HG03095 (cell line): ENCODE data around the gene KIF13A.
"Not testable (repeated sequence)": the region's sequence is repeated elsewhere in the genome, so short reads cannot be mapped to it uniquely, and the experiment has no call there.

Source experiments
- ATAC-seq: cut with Tn5 transposase; IDR thresholded peaks from one replicate; pipeline ENCODE4 v1.9.1; 2021; ENCODE audit warnings: moderate library complexity; ENCODE audit not compliant: unreplicated experiment

KIF13A gene

DNA sequence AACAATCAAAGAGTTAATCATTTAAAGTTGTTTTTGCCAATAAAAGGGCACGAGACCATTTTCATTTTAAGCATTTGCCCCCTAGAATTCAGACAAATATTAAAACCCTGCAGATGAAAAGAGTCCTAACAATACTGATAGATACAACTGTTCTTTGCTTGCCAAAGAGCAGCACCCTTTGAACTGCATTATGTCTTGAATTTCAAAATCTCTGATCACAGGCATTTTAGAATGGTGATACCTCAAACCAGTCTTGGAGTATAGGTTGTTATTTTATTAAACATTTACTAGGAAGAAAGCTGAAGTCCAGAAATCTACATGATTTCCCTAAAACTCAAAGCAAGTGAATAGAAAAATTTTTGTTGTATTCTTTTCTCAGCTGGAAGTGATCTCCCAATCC, 108.7 kb downstream of the KIF13A start:
- no peak for ATAC-seq

DNA sequence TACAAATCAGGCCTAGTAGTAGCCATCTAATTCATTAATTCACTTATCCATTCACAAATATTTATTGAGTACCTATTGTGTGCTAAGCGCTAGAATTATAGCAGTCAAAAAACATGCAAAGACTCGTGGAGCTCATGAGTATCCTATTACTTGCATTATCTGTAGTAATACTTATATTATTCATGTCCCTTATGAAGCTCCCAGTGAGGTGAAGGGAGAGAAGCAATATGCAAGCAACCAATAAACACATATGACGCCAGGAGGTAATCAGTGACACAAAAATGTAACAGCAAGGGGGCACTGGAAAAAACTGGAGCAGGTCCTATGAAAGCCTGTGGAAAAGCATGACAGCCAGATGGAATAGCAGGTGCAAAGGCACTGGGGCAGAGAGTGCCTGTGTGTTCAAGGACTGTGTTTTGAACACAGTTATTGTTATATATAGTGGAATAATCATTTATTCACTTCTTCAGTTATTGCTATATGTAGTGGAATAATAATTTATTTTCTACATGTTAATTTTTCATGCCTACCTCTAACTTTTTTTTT, 109.5 kb downstream of the KIF13A start:
- ATAC-seq, result no peak

GRCh38 chr6:17877196-17877894, 110.1 kb downstream of the KIF13A start:
- ATAC-seq, result no peak

- no peak for ATAC-seq
Measured at GRCh38 chr6:17874753-17875152, 112.7 kb downstream of the KIF13A start.

- no peak for ATAC-seq
Measured at GRCh38 chr6:17872908-17873307, 114.5 kb downstream of the KIF13A start.

DNA sequence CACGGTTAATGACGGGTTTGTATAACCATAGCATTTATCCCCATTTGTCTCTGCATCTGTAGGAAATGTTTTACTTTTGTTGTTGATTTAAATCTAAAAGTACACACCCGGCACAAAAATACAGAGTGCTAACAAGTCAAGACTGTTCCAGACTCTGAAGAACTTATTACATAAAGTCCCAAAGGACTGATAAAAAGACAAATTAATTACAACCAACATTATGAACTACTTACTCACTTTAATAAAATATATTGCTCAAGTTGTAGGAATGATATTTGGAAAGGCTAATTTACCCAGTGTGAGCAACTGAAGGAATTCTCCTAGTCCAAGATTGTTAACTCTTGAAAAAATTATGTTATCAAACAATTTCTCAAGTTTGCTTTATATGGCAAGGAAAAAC, 115.6 kb downstream of the KIF13A start:
- no peak for ATAC-seq

- ATAC-seq, result no peak
Measured at GRCh38 chr6:17871189-17871519, 116.3 kb downstream of the KIF13A start.

GRCh38 chr6:17870300-17871188, 116.9 kb downstream of the KIF13A start:
- no peak for ATAC-seq

- no peak for ATAC-seq
Measured at GRCh38 chr6:17869753-17870050, 117.7 kb downstream of the KIF13A start.

GRCh38 chr6:17869010-17869752, 118.3 kb downstream of the KIF13A start:
- no peak for ATAC-seq

DNA sequence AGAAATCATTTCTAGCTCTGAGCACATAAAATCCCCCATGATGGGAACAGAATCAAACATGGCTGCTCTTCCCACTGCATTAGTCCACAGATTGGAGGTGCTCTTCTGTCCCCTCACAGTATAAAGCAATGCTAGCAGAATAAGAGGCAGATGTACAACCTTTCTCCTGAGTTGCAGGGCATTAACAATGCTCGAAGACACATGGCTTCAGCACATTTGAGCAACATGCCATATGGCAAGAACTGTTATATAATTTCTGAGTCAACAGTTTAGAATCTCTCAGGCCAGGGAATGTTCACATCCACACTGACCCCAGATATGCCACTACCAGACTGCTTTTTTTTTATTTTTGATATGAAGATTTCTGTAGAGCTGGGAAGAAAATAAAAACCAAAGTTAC, 119.6 kb downstream of the KIF13A start:
- no peak for ATAC-seq

DNA sequence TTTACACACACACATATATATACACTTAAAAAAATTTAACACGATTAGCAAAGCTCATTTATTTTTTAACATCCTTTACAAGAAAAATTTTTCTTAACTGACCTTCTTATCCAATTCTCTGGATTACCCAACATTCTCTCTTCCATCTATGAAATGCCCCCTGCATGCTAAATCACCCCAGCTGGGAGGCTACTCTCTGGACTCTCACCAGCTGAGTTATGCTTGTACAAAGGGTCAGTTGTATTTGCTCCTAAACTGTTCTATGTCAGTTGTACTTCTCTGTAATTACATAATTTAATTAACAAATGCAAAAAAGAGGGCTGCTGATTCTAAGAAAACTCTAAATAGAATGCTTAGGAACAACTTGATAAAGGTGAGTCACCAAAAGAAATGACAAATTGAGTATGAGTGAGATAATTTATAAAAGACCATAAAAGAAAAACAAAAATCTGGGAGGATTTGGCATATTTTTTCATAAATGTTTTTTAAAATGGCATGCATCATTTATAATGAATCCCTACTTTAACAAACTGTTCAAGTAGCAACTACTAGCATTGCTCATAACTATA, 120.5 kb downstream of the KIF13A start:
- ATAC-seq, result no peak

- ATAC-seq, result no peak
Measured at GRCh38 chr6:17865798-17866725, 121.4 kb downstream of the KIF13A start.

DNA sequence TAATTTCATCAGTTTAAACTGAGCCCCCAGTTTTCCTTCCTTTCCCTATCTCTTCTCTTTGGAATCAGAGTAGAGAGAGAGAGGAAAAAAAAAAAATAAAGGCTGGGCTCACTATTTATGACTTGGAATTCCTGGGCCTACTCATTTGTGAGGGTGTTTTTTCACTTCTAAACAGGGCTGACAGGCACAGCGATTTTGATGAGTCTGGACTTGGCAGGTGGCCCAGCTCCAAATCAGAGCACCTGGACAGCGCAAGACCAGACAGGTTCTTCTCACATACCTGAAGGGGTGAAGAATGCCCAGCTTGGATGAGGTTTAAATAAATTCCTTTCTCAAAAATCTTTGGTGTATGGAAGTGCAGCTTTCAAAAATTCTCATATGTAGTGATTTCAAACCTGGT, 122.2 kb downstream of the KIF13A start:
- ATAC-seq, result no peak

DNA sequence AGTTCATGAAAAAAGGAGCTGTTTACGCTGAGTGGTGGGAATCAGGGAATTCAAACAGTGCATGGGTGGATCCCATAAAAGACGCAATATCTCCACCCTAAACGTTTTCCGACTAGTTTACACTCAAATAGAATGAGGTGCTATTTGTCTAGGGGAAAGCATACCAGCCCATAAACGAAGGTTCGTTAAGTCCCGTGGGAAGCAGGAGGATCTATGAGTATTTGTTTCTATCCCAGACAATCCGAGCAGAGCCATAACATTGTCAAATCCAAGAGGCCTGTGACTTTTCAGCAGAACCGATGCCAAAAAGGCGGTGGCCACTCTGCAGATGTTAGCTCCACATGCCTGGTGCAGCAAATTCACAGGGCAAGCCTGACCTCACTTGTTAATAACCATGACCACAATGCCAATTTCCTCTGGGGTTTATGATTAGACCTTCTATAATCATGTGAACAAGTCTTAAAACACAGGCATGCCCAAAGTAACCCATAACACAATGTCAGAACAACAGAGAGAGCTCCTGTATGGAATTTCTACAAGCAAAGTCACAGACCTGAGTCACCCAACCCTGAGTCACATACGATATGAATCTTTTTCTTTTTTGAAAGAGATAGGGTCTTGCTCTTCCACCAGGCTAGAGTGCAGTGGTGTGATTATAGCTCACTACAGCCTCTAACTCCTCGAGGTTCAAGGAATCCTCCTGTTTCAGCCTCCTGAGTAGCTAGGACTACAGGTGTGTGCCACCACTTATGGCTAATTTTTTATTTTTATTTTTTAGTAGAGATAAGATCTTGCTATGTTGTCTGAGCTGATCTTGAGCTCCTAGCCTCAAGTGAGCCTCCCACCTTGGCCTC, 123.3 kb downstream of the KIF13A start:
- ATAC-seq, result no peak

DNA sequence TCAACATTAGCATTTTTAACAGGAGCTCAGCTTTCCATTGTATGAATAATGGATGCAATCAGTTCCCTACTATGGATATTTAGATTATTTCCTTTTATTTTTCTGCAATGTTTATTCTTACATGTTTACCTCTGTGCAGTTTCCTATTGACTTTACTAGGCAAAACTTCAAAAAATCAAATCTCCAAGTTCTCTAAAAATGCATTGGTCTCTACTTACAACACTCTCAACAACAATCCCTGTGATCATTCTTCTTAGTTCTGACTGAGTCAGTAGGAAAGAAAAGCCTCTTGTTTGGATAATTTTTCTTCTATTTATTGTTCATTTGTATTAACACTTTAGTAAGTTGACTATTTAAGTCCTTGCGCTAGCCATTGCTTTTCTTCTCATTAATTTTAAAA, 126.1 kb downstream of the KIF13A start:
- ATAC-seq, result no peak

DNA sequence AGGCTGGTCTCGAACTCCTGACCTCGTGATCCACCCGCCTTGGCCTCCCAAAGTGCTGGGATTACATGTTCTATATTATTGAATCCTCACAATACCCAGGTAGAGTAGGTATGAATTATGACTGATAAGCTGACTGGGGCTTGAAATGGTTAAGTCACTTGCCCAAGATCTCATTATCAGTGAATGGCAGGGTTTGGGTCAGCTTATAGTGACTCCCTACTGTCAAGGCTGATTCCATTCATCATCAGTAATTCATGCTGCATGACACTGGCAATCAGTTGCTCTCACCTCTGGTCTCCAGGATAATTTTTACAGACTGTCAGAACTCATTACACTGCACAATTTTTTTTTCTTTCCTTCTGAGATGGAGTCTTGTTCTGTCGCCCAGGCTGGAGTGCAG, 127.6 kb downstream of the KIF13A start:
- no peak for ATAC-seq

GRCh38 chr6:17858584-17858983, 128.9 kb downstream of the KIF13A start:
- ATAC-seq, result no peak

DNA sequence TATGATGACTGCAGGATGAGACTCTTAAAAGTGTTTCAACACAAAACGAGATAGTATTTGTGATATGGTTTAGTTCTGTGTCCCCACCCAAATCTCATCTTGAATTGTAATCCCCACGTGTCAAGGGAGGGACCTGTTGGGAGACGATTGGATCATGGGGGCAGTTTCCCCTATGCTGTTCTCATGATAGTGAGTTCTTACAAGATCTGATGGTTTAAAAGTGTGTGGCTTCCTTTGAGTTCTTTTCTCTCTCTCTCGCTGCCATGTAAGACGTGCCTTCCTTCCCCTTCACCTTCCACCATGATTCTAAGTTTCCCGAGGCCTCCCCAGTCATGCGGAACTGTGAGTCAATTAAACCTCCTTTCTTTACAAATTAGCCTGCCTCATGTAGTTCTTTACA, 130.2 kb downstream of the KIF13A start:
- not testable (repeated sequence) for ATAC-seq
